Adrenal gland (tissue), 12 donors: Measurements from ENCODE around the gene METAP2. TPM values are rescaled to one million over a fixed set of nuclear protein-coding genes. Genes with fewer than 3 reads are reported as not detected.

Source experiments
- DNase-seq, 7 donors: peaks; one replicate each; pipeline ENCODE4 v3.0.0-alpha.2; 2019 to 2020
- H3K27ac ChIP-seq, 5 donors: fragments of 200-600 bp; sonication (generic) in 4 of 5; 1 replicate in 3 of 5; 2 replicates in 2 of 5; pipeline versions ENCODE4 v1.5.1 to v1.8.0; 2016 to 2020; ENCODE audit warnings: mild to moderate bottlenecking in 1 of 5
- H3K27me3 ChIP-seq: fragments of 200-600 bp; 2 replicates; pipeline ENCODE4 v1.8.0; 2021
- H3K36me3 ChIP-seq, 2 donors: fragments of 200-600 bp; replicated peaks in 1 of 2; 1 replicate in 1 of 2; 2 replicates in 1 of 2; pipeline versions ENCODE4 v1.5.1 to v1.8.0; 2018 to 2022
- H3K4me1 ChIP-seq, 2 donors: fragments of 200-600 bp; replicated peaks in 1 of 2; 1 replicate in 1 of 2; 2 replicates in 1 of 2; pipeline versions ENCODE4 v1.5.1 to v1.8.0; 2018 to 2021
- H3K4me3 ChIP-seq, 4 donors: fragments of 200-600 bp; sonication (generic) in 3 of 4; one replicate each; pipeline ENCODE4 v1.5.1; 2016 to 2018
- H3K9me3 ChIP-seq, 3 donors: fragments of 200-600 bp; sonication (generic) in 1 of 3; replicated peaks in 1 of 3; 1 replicate in 2 of 3; 2 replicates in 1 of 3; pipeline versions ENCODE4 v1.5.1 to v1.8.0; 2016 to 2021
- POLR2A ChIP-seq, 2 donors: fragments of 450-650 bp; IDR thresholded peaks; one replicate each; pipeline ENCODE4 v1.6.1; 2017; ENCODE audit warnings: antibody characterized with exemption in 2 of 2, mild to moderate bottlenecking in 2 of 2, moderate library complexity in 1 of 2
- WGBS, 4 donors: extraction: QIAGEN DNeasy Blood & Tissue Kit in 2 of 4; methylation state at CpG; one replicate each; pipeline versions ENCODE4 v1.1.5 to v1.1.7; 2013 to 2017; 5-methylcytosine and 5-hydroxymethylcytosine counted together
- intact Hi-C, 2 donors: fragments of 100-400 bp; cut with DNase I; formaldehyde crosslinking; loops; one replicate each; pipeline versions ENCODE4 v1.14.1 to v1.15.0; 2022 to 2023
- polyA plus RNA-seq, 3 donors: library from polyadenylated mRNA; stranded (reverse); fragments of 200-250 nt in 2 of 3; fragments of 350-450 nt in 1 of 3; fragmentation: Illumina TruSeq in 1 of 3; extraction: RNeasy Lipid Tissue Mini Kit (QIAGEN cat#74804) in 1 of 3; gene quantifications; one replicate each; pipeline ENCODE4 v1.2.3, GENCODE V29; 2013 to 2014
- total RNA-seq, 9 donors: library from RNA; depleted of rRNA in 4 of 9; stranded (reverse); fragments of >200 nt in 4 of 9; fragments of 120-200 nt in 1 of 9; fragmentation: NEBNext Ultra II Directional in 1 of 9; extraction: Animal tissue kit (Norgen Biotek cat#: 25700) in 1 of 9; gene quantifications; one replicate each; pipeline versions ENCODE4 v1.1.0 to v1.2.4, GENCODE V29; 2013 to 2023
- TF ChIP-seq, protein P1 (sequence below), 6 experiments: fragments of 450-650 bp in 4 of 6; fragments of 200-600 bp in 2 of 6; sonication (generic) in 1 of 6; IDR thresholded peaks; 1 replicate in 5 of 6; 2 replicates in 1 of 6; pipeline versions ENCODE4 v1.5.1 to v1.8.0; 2016 to 2021; ENCODE audit warnings: antibody characterized with exemption in 6 of 6, mild to moderate bottlenecking in 2 of 6, moderate library complexity in 1 of 6
- donor health status: healthy with polysubstance abuse.
- donor health status: Bipolar disorder and iron deficiency.
- donor health status: DM: yes; HTN: yes; CAD: no.
- donor health status: DM: no; HTN: no; CAD: no.
- donor health status: DM: no; HTN: no; CAD: no.
- donor health status: DM: yes; HTN: yes; CAD: no.

METAP2 gene
- total and polyA plus RNA-seq, 12 donors: 43.2 to 142 (median 68.9) TPM

DNA sequence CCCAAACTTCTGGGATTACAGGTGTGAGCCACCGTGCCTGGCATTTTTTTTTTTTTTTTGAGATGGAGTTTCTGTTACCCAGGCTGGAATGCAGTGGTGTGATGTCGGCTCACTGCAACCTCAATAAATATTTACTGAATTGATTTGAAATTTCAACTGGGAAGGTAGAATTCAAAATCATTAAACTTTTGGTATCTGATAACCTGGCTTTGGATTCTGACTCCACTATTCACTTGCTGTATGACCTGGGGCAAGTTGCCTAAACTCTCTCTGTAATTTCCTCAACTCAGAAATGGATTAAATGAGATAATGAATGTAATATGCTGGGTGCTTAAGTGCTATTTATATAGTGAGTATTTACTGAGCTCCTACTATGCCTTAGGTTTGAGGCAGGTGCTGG is 8.7 kb upstream of the METAP2 start:
- Histone ChIP-seq H3K36me3 (no peaks in the 10 kb centered on the region), H3K27ac (no peak overlapping the region), H3K9me3 (no peaks in the 10 kb centered on the region), H3K27me3 (no peaks in the 10 kb centered on the region), H3K4me1 (no peaks in the 10 kb centered on the region), H3K4me3 (no peak overlapping the region)
- 55 to 94% (median 61%) methylated on average over 2 of the region's 2 CpGs for WGBS, 4 donors
- DNase-seq: no peak
- no peak for TF ChIP-seq POLR2A (IDR thresholded peaks at IDR 0.05)
- TF ChIP-seq, protein P1, sequence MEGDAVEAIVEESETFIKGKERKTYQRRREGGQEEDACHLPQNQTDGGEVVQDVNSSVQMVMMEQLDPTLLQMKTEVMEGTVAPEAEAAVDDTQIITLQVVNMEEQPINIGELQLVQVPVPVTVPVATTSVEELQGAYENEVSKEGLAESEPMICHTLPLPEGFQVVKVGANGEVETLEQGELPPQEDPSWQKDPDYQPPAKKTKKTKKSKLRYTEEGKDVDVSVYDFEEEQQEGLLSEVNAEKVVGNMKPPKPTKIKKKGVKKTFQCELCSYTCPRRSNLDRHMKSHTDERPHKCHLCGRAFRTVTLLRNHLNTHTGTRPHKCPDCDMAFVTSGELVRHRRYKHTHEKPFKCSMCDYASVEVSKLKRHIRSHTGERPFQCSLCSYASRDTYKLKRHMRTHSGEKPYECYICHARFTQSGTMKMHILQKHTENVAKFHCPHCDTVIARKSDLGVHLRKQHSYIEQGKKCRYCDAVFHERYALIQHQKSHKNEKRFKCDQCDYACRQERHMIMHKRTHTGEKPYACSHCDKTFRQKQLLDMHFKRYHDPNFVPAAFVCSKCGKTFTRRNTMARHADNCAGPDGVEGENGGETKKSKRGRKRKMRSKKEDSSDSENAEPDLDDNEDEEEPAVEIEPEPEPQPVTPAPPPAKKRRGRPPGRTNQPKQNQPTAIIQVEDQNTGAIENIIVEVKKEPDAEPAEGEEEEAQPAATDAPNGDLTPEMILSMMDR (IDR thresholded peaks at IDR 0.05): no peak
- intact Hi-C loops: no loop called here

DNA sequence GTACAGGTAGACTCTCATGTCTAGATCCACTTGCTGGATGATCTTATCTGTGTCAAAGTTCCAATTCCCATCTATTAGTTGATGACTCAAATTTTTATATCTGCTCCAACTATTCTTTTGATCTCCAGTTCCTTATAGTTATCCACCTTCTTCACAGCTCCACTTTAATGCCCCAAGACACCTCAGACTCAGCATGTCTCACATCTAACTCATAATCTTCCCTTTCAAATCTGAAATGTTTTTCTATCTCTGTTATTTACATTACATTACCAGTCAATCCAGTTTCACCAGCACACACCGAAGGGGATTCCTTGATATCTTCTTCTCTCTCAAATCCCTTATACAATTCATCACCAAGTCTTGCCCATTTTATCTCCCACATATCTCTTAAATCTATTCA is 3.7 kb upstream of the METAP2 start:
- 91 to 96% (median 95%) methylated on average over 1 of the region's 1 CpG for WGBS, 4 donors
- intact Hi-C loops: no loop called here

DNA sequence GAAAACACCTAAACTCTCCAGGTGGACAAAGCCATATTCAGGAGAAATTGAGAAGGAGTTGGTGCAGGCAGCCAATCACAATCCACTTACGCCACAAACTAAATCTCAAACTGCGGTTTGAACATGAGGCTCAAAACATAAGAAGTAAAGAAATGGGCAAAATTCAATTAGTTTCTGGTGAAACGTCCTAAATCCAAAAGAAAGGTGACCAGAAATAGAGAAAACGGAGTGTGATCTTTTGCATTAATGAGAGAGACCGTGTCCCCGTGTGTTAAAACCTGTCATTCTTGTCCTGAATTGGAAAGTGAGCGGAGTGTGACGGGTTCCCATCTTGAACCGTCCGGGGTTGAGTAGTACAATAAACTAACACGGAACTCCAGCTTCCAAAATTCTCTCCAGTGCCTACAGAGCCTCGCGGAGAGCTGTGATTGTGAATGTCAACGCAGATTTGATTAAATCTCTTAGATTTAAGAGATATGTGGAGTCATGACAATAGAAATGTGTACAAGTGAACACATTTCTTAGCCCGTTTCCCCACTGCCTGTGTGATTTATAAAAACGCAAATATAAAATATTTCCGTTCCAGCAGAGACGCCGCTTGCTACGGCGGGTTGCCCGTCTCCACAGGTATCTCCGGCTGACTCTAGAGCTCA is 595 bp upstream of the METAP2 start:
- Histone ChIP-seq H3K9me3 (no peaks in the 10 kb centered on the region), H3K27me3 (no peaks in the 10 kb centered on the region), H3K4me3 (peak overlapping the region; percentile 64 to 98 (median 80)), H3K27ac (peak overlapping the region; percentile 73 to 96 (median 93)), H3K36me3 (peaks cover 0 to 22% of the 10 kb centered on the region in 2 donors), H3K4me1 (peaks cover 26 to 30% of the 10 kb centered on the region in 2 donors)
- peak; percentile 28 to 60 (median 51) for DNase-seq
- intact Hi-C loops: no loop called here
- WGBS, 4 donors: 0 to 1% (median 0%) methylated on average over 23 of the region's 23 CpGs
- TF ChIP-seq, protein P1 (IDR thresholded peaks at IDR 0.05): no peak
- TF ChIP-seq POLR2A (IDR thresholded peaks at IDR 0.05): no peak

More for the DNA sequence above, 3.7 kb upstream of the METAP2 start:
- Histone ChIP-seq H3K4me3 (no peak overlapping the region), H3K36me3 (no peaks in the 10 kb centered on the region), H3K4me1 (peaks cover 11% of the 10 kb centered on the region in 2 donors), H3K9me3 (no peaks in the 10 kb centered on the region), H3K27ac (no peak overlapping the region), H3K27me3 (no peaks in the 10 kb centered on the region)
- DNase-seq: no peak
- TF ChIP-seq, protein P1 (IDR thresholded peaks at IDR 0.05): no peak
- no peak for TF ChIP-seq POLR2A (IDR thresholded peaks at IDR 0.05)

DNA sequence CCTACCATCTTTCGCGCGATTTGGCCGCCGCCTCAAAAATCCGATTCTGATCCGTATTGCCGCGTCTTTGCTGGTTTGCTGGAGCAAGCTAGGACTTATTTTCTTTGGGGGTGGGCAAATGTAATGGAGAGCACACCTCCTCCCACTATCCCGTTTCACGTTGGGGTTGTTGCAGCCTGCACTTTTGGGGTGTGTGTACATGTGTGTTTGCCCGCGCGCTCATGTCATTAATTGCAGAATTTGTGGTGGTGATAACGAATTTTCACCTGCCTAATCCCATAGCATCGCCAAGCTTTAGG is 657 bp downstream of the METAP2 start:
- intact Hi-C loops: no loop called here
- TF ChIP-seq POLR2A (IDR thresholded peaks at IDR 0.05): no peak
- TF ChIP-seq, protein P1 (IDR thresholded peaks at IDR 0.05): no peak
- Histone ChIP-seq H3K27me3 (no peaks in the 10 kb centered on the region), H3K27ac (peak overlapping the region; percentile 73 to 96 (median 93)), H3K9me3 (no peaks in the 10 kb centered on the region), H3K4me1 (peaks cover 26 to 40% of the 10 kb centered on the region in 2 donors), H3K4me3 (peak overlapping the region; percentile 64 to 98 (median 90)), H3K36me3 (peaks cover 0 to 31% of the 10 kb centered on the region in 2 donors)
- WGBS, 4 donors: 0 to 4% (median 1%) methylated on average over 7 to 16 of the region's 16 CpGs
- peak in 1 of 7 donors; percentile 29 for DNase-seq
